Measurements from ENCODE around the gene CLDN34. TPM values are rescaled to one million over a fixed set of nuclear protein-coding genes. Genes with fewer than 3 reads are reported as not detected.

Gene CLDN34
- total and polyA plus RNA-seq, 2 of the 13 experiments (the other 11 are each of a cell fraction or from before 2014, with no cell fraction given), result not detected

GRCh38 chrX:9983441-9983840 lies 16.3 kb downstream of the CLDN34 start (continued):
- TF ChIP-seq HNF1A (IDR thresholded peaks at IDR 0.05; ENCODE audit: low read depth) (no peak), HNF1A (CRISPR knock-in tag; IDR thresholded peaks at IDR 0.05; ENCODE audit: borderline replicate concordance) (no peak), MYPOP (CRISPR knock-in tag; IDR thresholded peaks at IDR 0.05) (no peak), RBFOX2 (IDR thresholded peaks at IDR 0.05; ENCODE audit: low read depth, low read length) (no peak), DNMT1 (CRISPR knock-in tag; IDR thresholded peaks at IDR 0.05) (no peak), ZNF432 (CRISPR knock-in tag; IDR thresholded peaks at IDR 0.05; ENCODE audit: borderline replicate concordance) (no peak)

DNA sequence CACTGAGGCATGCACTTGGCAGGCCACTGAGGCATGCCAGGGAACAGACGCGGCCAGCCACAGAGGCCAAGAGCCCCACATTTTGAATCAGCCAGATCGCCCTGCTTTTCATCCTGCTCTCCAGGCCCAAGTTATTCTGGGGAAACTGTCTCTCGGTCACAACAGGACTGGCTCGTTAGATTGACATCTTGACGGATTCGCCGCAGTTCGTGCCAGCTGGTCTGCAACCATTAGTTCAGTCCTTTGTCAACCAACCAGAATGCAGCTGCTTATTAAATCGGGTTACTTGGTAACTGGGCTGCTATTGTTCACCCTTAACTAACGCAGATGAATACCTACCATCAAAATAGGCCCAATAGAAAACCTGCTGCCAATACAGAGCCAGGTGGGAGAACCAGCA lies 16.7 kb downstream of the CLDN34 start:
- peaks cover 31% of the 10 kb centered on the region for H3K4me1 ChIP-seq (ENCODE audit: insufficient read depth, low read length)
- no peak overlapping the region for H3K4me2 ChIP-seq (ENCODE audit: low read depth, low read length)
- POLR2A ChIA-PET, result no interaction called here
- H3K9ac ChIP-seq (ENCODE audit: insufficient read depth, low read depth, low read length), result no peak overlapping the region
- DNase-seq (ENCODE audit: low spot score), result no peak
- H3K27me3 ChIP-seq (ENCODE audit: control insufficient read depth in 1 of 2, insufficient read depth in 2 of 2, low read length in 2 of 2), result no peaks in the 10 kb centered on the region
- no peaks in the 10 kb centered on the region for H3K79me2 ChIP-seq (ENCODE audit: insufficient read depth, low read length)
- BruUV-seq (replicated peaks), result no TSS peak
- no peaks in the 10 kb centered on the region for H3K36me3 ChIP-seq (replicated peaks in 1 of 2; ENCODE audit: control insufficient read depth in 1 of 2, insufficient read depth in 2 of 2, low read length in 2 of 2)
- H3K27ac ChIP-seq (ENCODE audit: extremely low read length, insufficient read depth, low read length), result no peak overlapping the region
- no peaks in the 10 kb centered on the region for H3K9me3 ChIP-seq (ENCODE audit: low read length)
- no peak overlapping the region for H2AFZ ChIP-seq (ENCODE audit: low read length)
- in situ Hi-C loops (cut with HindIII; ENCODE audit: extremely low pct_ligation_motif_present, low pct_unique_long_range_greater_than_20kb), result no loop called here
- ATAC-seq, result no peak
- intact Hi-C loops (cut with micrococcal nuclease; ENCODE audit: unreplicated experiment), result loop anchor here (10.0 kb wide), 1 partner anchor 109 kb away; no protein-coding TSS in a partner anchor
- 89% methylated on average over 7 of the region's 11 CpGs for WGBS (ENCODE audit: low lambda C conversion rate)
- CTCF ChIA-PET (ENCODE audit: low intra/inter-chr PET ratio, low total read pairs), result no interaction called here
- no peak overlapping the region for H3K4me3 ChIP-seq (replicated peaks in 1 of 3; ENCODE audit: insufficient read depth in 1 of 3, low read depth in 2 of 3, low read length in 3 of 3)
- no peaks in the 10 kb centered on the region for H4K20me1 ChIP-seq (ENCODE audit: insufficient read depth, low read length)
- no peak for FAIRE-seq
- no peak for TF ChIP-seq FIP1L1 (IDR thresholded peaks at IDR 0.05; ENCODE audit: borderline replicate concordance, insufficient read depth, low read depth, low read length)
- TF ChIP-seq NFATC3 (CRISPR knock-in tag; IDR thresholded peaks at IDR 0.05), result no peak
- no peak for TF ChIP-seq KMT2B (CRISPR knock-in tag; IDR thresholded peaks at IDR 0.05)
- no peak for TF ChIP-seq ZNF674 (CRISPR knock-in tag; IDR thresholded peaks at IDR 0.05; ENCODE audit: low read depth)
- TF ChIP-seq ISL2 (CRISPR knock-in tag; IDR thresholded peaks at IDR 0.05), result no peak
- TF ChIP-seq TCF12 (IDR thresholded peaks at IDR 0.05), result no peak
- no peak for TF ChIP-seq TCF12 (CRISPR knock-in tag; IDR thresholded peaks at IDR 0.05)
